ENCODE measurements around the gene RBAK. TPM values are rescaled to one million over a fixed set of nuclear protein-coding genes. Genes with fewer than 3 reads are reported as not detected.
"Not testable (repeated sequence)": the region's sequence is repeated elsewhere in the genome, so short reads cannot be mapped to it uniquely, and the experiment has no call there.

The RBAK gene
- total RNA-seq, 2 experiments from 2014 or later: 15.4 to 17.1 TPM

GRCh38 chr7:5077740-5078139 lies 32.1 kb downstream of the RBAK start:
- no peaks in the 10 kb centered on the region for H3K36me3 Mint-ChIP-seq (ENCODE audit: low read depth)
- H3K4me3 Mint-ChIP-seq: no peak overlapping the region
- no peaks in the 10 kb centered on the region for H3K9me3 Mint-ChIP-seq
- DNase-seq: peak; percentile 19
- ATAC-seq: peak; percentile 56
- ChIA-PET POLR2A (no interaction called here), CTCF (no interaction called here)
- no peak for TF ChIP-seq CTCF (IDR thresholded peaks at IDR 0.05)
- peaks cover 5% of the 10 kb centered on the region for H3K4me1 Mint-ChIP-seq (ENCODE audit: low read depth)
- intact Hi-C loops (cut with micrococcal nuclease): no loop called here
- peaks cover 7% of the 10 kb centered on the region for H3K27me3 Mint-ChIP-seq
- H3K27ac Mint-ChIP-seq: no peak overlapping the region

GRCh38 chr7:5082806-5083205 lies 37.1 kb downstream of the RBAK start:
- no peaks in the 10 kb centered on the region for H3K36me3 Mint-ChIP-seq (ENCODE audit: low read depth)
- CTCF ChIA-PET: interaction anchor here (1.1 to 4.9 kb wide), 2 partner anchors 109 to 285 kb away, joined by 4 to 38 read pairs; no protein-coding TSS in a partner anchor
- no peak for ATAC-seq
- POLR2A ChIA-PET: no interaction called here
- H3K9me3 Mint-ChIP-seq: no peaks in the 10 kb centered on the region
- H3K27ac Mint-ChIP-seq: no peak overlapping the region
- H3K27me3 Mint-ChIP-seq: peaks cover 2% of the 10 kb centered on the region
- peaks cover 5% of the 10 kb centered on the region for H3K4me1 Mint-ChIP-seq (ENCODE audit: low read depth)
- intact Hi-C loops (cut with micrococcal nuclease): no loop called here
- H3K4me3 Mint-ChIP-seq: no peak overlapping the region
- TF ChIP-seq CTCF (IDR thresholded peaks at IDR 0.05): no peak
- DNase-seq: no peak

- H3K4me3 Mint-ChIP-seq: no peak overlapping the region
- ChIA-PET POLR2A (no interaction called here), CTCF (interaction anchor here (1.1 to 4.9 kb wide), 2 partner anchors 109 to 285 kb away, joined by 4 to 38 read pairs; no protein-coding TSS in a partner anchor)
- ATAC-seq (no peak), DNase-seq (no peak)
- no peaks in the 10 kb centered on the region for H3K9me3 Mint-ChIP-seq
- H3K27me3 Mint-ChIP-seq: peaks cover 2% of the 10 kb centered on the region
- peaks cover 3% of the 10 kb centered on the region for H3K4me1 Mint-ChIP-seq (ENCODE audit: low read depth)
- TF ChIP-seq CTCF (IDR thresholded peaks at IDR 0.05): no peak
- intact Hi-C loops (cut with micrococcal nuclease): no loop called here
- H3K27ac Mint-ChIP-seq: no peak overlapping the region
- no peaks in the 10 kb centered on the region for H3K36me3 Mint-ChIP-seq (ENCODE audit: low read depth)
These were observed 37.7 kb downstream of the RBAK start for GRCh38 chr7:5083311-5083711.

DNA sequence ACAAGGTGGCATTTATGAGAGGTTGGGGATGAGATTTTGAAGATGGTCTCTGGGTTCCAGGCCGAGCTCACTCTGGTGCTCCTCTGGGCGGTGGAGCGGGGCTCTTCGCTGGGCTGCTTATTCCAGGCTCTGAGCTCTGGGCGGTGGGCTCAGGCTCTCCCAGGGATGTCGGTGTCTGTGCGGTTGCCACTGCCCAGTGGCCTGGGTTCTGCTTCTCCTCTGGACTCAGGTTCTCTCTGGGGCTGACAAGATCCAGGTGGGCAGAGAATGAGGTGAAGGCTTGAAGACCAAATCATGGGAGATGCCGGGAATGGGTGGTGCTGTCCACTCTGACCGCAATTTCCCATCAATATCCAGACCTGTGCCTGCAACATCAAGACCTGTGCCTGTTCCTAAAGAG lies 40.6 kb downstream of the RBAK start:
- DNase-seq (no peak), ATAC-seq (no peak)
- no peak overlapping the region for H3K27ac Mint-ChIP-seq
- no peak for TF ChIP-seq CTCF (IDR thresholded peaks at IDR 0.05)
- no peaks in the 10 kb centered on the region for H3K36me3 Mint-ChIP-seq (ENCODE audit: low read depth)
- no peaks in the 10 kb centered on the region for H3K9me3 Mint-ChIP-seq
- intact Hi-C loops (cut with micrococcal nuclease): loop anchor here (5.0 kb wide), 1 partner anchor 114 kb away; no protein-coding TSS in a partner anchor
- no peak overlapping the region for H3K4me3 Mint-ChIP-seq
- H3K4me1 Mint-ChIP-seq (ENCODE audit: low read depth): peaks cover 3% of the 10 kb centered on the region
- H3K27me3 Mint-ChIP-seq: no peaks in the 10 kb centered on the region
- POLR2A ChIA-PET: interaction anchor here (0.6 kb wide), 1 partner anchor 8 kb away, joined by 3 read pairs; no protein-coding TSS in a partner anchor
- CTCF ChIA-PET: interaction anchor here (0.6 to 4.9 kb wide), 12 partner anchors 9 to 529 kb away, joined by 3 to 38 read pairs (median 4); partner anchors contain the start of gene RADIL

- H3K4me3 Mint-ChIP-seq; H3K9me3 Mint-ChIP-seq; H3K27me3 Mint-ChIP-seq; ATAC-seq; H3K36me3 Mint-ChIP-seq (ENCODE audit: low read depth); DNase-seq; H3K4me1 Mint-ChIP-seq (ENCODE audit: low read depth); H3K27ac Mint-ChIP-seq; POLR2A ChIA-PET: not testable (repeated sequence)
- intact Hi-C loops (cut with micrococcal nuclease): loop anchor here (5.0 kb wide), 1 partner anchor 116 kb away; no protein-coding TSS in a partner anchor
- CTCF ChIA-PET: interaction anchor here (0.8 to 3.9 kb wide), 3 partner anchors 8 to 291 kb away, joined by 3 to 19 read pairs (median 3); no protein-coding TSS in a partner anchor
These were observed 42.7 kb downstream of the RBAK start for GRCh38 chr7:5088228-5088833.
